H9 (cell line): Measurements from ENCODE around the gene NEURL1. TPM values are rescaled to one million over a fixed set of nuclear protein-coding genes. Genes with fewer than 3 reads are reported as not detected.

ENCODE experiments used
- DNase-seq: peaks from one replicate; pipeline ENCODE4 v3.0.0-alpha.2; 2017
- H2AFZ ChIP-seq: one replicate; pipeline ENCODE4 v1.6.1; 2013; ENCODE audit warnings: mild to moderate bottlenecking, low read length, control low read depth, moderate library complexity
- H2AK5ac ChIP-seq: 2 replicates; pipeline ENCODE4 v1.6.1; 2013; ENCODE audit warnings: low read length, control low read depth, mixed read lengths; ENCODE audit not compliant: insufficient read length
- H2BK120ac ChIP-seq: one replicate; pipeline ENCODE4 v1.6.1; 2013; ENCODE audit warnings: low read depth, mild to moderate bottlenecking, low read length, control low read depth, inconsistent platforms; ENCODE audit not compliant: poor library complexity, severe bottlenecking
- H2BK12ac ChIP-seq: 2 replicates; pipeline ENCODE4 v1.6.1; 2013; ENCODE audit warnings: low read length, control low read depth, mixed read lengths, low read depth; ENCODE audit not compliant: insufficient read length
- H2BK15ac ChIP-seq: 2 replicates; pipeline ENCODE4 v1.6.1; 2013; ENCODE audit warnings: low read depth, low read length, control low read depth
- H2BK20ac ChIP-seq: one replicate; pipeline ENCODE4 v1.6.1; 2013; ENCODE audit warnings: low read depth, mild to moderate bottlenecking, low read length, control low read depth, inconsistent platforms; ENCODE audit not compliant: poor library complexity, severe bottlenecking
- H2BK5ac ChIP-seq: 2 replicates; pipeline ENCODE4 v1.6.1; 2013; ENCODE audit warnings: low read length, control low read depth, mixed read lengths; ENCODE audit not compliant: insufficient read length
- H3K14ac ChIP-seq: 2 replicates; pipeline ENCODE4 v1.6.1; 2013; ENCODE audit warnings: low read length, control low read depth; ENCODE audit not compliant: insufficient read depth
- H3K18ac ChIP-seq: 2 replicates; pipeline ENCODE4 v1.6.1; 2013; ENCODE audit warnings: low read depth, mild to moderate bottlenecking, mixed read lengths, low read length, control low read depth; ENCODE audit not compliant: insufficient read length
- H3K23ac ChIP-seq: 2 replicates; pipeline ENCODE4 v1.6.1; 2013; ENCODE audit warnings: low read length, control low read depth, mixed read lengths, low read depth; ENCODE audit not compliant: insufficient read length
- H3K23me2 ChIP-seq: 2 replicates; pipeline ENCODE4 v1.6.1; 2013; ENCODE audit warnings: low read depth, mild to moderate bottlenecking, mixed read lengths, low read length, control low read depth; ENCODE audit not compliant: insufficient read length, poor library complexity, severe bottlenecking
- H3K27ac ChIP-seq: 2 replicates; pipeline ENCODE4 v1.5.1; 2013; ENCODE audit warnings: low read length, control low read depth, mixed read lengths, low read depth; ENCODE audit not compliant: insufficient read length
- H3K27me3 ChIP-seq: 2 replicates; pipeline ENCODE4 v1.6.1; 2013; ENCODE audit warnings: low read length, control low read depth, inconsistent platforms; ENCODE audit not compliant: insufficient read depth
- H3K4ac ChIP-seq: 2 replicates; pipeline ENCODE4 v1.6.1; 2013; ENCODE audit warnings: low read depth, mild to moderate bottlenecking, control low read depth, inconsistent platforms, low read length, moderate library complexity
- H3K4me1 ChIP-seq: 2 replicates; pipeline ENCODE4 v1.6.1; 2013; ENCODE audit warnings: low read length, control low read depth, inconsistent platforms; ENCODE audit not compliant: insufficient read depth
- H3K4me2 ChIP-seq: 2 replicates; pipeline ENCODE4 v1.6.1; 2013; ENCODE audit warnings: low read length, control low read depth, mixed read lengths; ENCODE audit not compliant: insufficient read length, insufficient read depth
- H3K56ac ChIP-seq: 2 replicates; pipeline ENCODE4 v1.6.1; 2013; ENCODE audit warnings: low read depth, mild to moderate bottlenecking, mixed read lengths, low read length, control low read depth; ENCODE audit not compliant: insufficient read length
- H3K79me1 ChIP-seq: 2 replicates; pipeline ENCODE4 v1.6.1; 2013; ENCODE audit warnings: low read depth, mild to moderate bottlenecking, moderate library complexity, low read length, control low read depth, inconsistent platforms; ENCODE audit not compliant: insufficient read depth, poor library complexity, severe bottlenecking
- H3K79me2 ChIP-seq: 2 replicates; pipeline ENCODE4 v1.6.1; 2013; ENCODE audit warnings: low read length, control low read depth, inconsistent platforms; ENCODE audit not compliant: insufficient read depth
- H3K9ac ChIP-seq: 2 replicates; pipeline ENCODE4 v1.6.1; 2013; ENCODE audit warnings: low read length, control low read depth, mixed read lengths; ENCODE audit not compliant: insufficient read length; ENCODE audit errors: extremely low read depth
- H3K9me3 ChIP-seq: one replicate; pipeline ENCODE4 v1.6.1; 2013; ENCODE audit warnings: low read depth, low read length, inconsistent platforms; ENCODE audit not compliant: control insufficient read depth
- H3T11ph ChIP-seq: one replicate; pipeline ENCODE4 v1.6.1; 2013; ENCODE audit warnings: mild to moderate bottlenecking, low read length, control low read depth, inconsistent platforms
- H4K20me1 ChIP-seq: one replicate; pipeline ENCODE4 v1.6.1; 2013; ENCODE audit not compliant: control insufficient read depth, insufficient read length, insufficient read depth
- H4K5ac ChIP-seq: 2 replicates; pipeline ENCODE4 v1.6.1; 2013; ENCODE audit warnings: low read depth, mild to moderate bottlenecking, mixed read lengths, low read length, control low read depth; ENCODE audit not compliant: insufficient read length
- H4K8ac ChIP-seq: replicated peaks from 2 replicates; pipeline ENCODE4 v1.6.1; 2013; ENCODE audit warnings: low read length, control low read depth, mixed read lengths, low read depth; ENCODE audit not compliant: insufficient read length
- H4K91ac ChIP-seq: 2 replicates; pipeline ENCODE4 v1.6.1; 2013; ENCODE audit warnings: low read depth, mild to moderate bottlenecking, moderate library complexity, mixed read lengths, low read length, control low read depth; ENCODE audit not compliant: insufficient read length
- H3K27ac Mint-ChIP-seq, 3 experiments: 2 replicates in 2 of 3; 3 replicates in 1 of 3; pipeline ENCODE4 v1.8.0; 2020 to 2021; ENCODE audit warnings: mixed read lengths in 3 of 3, mild to moderate bottlenecking in 1 of 3, moderate library complexity in 1 of 3
- H3K27me3 Mint-ChIP-seq: 2 replicates; pipeline ENCODE4 v1.8.0; 2021; ENCODE audit warnings: low read depth, mild to moderate bottlenecking, moderate library complexity, mixed read lengths
- H3K36me3 Mint-ChIP-seq, 3 experiments: 2 replicates in 2 of 3; 3 replicates in 1 of 3; pipeline ENCODE4 v1.8.0; 2020 to 2021; ENCODE audit warnings: low read depth in 3 of 3, mixed read lengths in 3 of 3; ENCODE audit not compliant: insufficient read depth in 1 of 3
- H3K4me1 Mint-ChIP-seq, 2 experiments: 2 replicates each; pipeline ENCODE4 v1.8.0; 2020; ENCODE audit warnings: mixed read lengths in 2 of 2
- H3K4me3 Mint-ChIP-seq, 2 experiments: 2 replicates in 1 of 2; 3 replicates in 1 of 2; pipeline ENCODE4 v1.8.0; 2020 to 2021; ENCODE audit warnings: mild to moderate bottlenecking in 2 of 2, mixed read lengths in 2 of 2, moderate library complexity in 1 of 2
- H3K9me3 Mint-ChIP-seq, 2 experiments: 2 replicates in 1 of 2; 3 replicates in 1 of 2; pipeline ENCODE4 v1.8.0; 2020; ENCODE audit warnings: mild to moderate bottlenecking in 2 of 2, mixed read lengths in 2 of 2, moderate library complexity in 1 of 2
- CTCF ChIP-seq: fragments of 200-600 bp; sonication (generic); conservative IDR thresholded peaks from 3 replicates; pipeline ENCODE4 v1.8.0; 2021; ENCODE audit warnings: antibody characterized with exemption, mild to moderate bottlenecking
- WGBS: extraction: QIAGEN DNeasy Blood & Tissue Kit; methylation state at CpG from one replicate; pipeline ENCODE4 v1.1.7; 2013; ENCODE audit warnings: missing lambda C conversion rate, low lambda C conversion rate, mixed read lengths; ENCODE audit not compliant: insufficient read length; ENCODE audit errors: extremely low coverage; 5-methylcytosine and 5-hydroxymethylcytosine counted together
- total RNA-seq: library from RNA; stranded (reverse); gene quantifications from 2 replicates; pipeline ENCODE4 v1.2.1, GENCODE V29; 2021

NEURL1 gene
- total RNA-seq, 1 experiment from 2014 or later: 1.2 TPM

DNA sequence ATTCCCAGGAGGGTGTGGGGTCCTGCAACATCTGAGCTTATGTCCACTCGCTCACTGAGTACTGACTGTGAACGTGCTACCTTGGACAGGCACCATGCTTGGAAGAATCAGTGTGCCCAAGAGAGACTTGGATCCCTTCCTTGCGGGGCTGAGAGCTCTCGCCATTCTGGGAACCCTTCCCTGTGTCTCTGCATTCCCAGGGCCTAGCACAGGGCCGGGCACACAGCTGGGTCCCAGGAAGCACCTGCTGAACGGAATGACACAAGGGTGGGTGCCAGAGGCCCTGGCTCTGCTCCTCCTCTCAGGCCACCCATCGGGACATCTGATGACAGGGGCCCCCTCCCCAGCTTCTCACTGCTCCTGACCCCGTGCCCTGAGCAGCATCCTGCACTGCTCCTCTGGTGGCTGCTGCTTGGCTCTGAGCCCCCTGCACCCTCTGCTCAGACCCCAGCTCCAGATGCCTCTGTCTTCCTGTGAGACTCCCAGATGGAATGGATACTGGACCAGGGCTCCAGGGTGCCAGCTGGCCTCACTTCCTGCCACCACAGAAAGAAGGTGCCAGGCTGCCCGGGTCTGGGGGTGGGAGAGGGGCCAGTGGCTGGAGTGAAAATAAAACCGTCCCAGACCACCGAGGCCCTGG lies 129.6 kb downstream of the NEURL1 start:
- Histone ChIP-seq H3K4me2 (no peak overlapping the region), H2BK5ac (no peak overlapping the region), H3K79me1 (no peaks in the 10 kb centered on the region), H3K14ac (no peak overlapping the region), H3K27ac (no peak overlapping the region), H2BK15ac (no peak overlapping the region), H3K4ac (no peak overlapping the region), H4K8ac (no peak overlapping the region), H3K4me1 (no peaks in the 10 kb centered on the region), H2AK5ac (no peak overlapping the region), H3T11ph (no peak overlapping the region), H2BK12ac (no peak overlapping the region), H3K9me3 (no peaks in the 10 kb centered on the region), H2BK120ac (no peak overlapping the region), H4K5ac (no peak overlapping the region), H3K79me2 (no peaks in the 10 kb centered on the region), H2BK20ac (no peak overlapping the region), H3K9ac (no peak overlapping the region), H2AFZ (no peak overlapping the region), H3K27me3 (no peaks in the 10 kb centered on the region), H4K91ac (no peak overlapping the region), H4K20me1 (no peaks in the 10 kb centered on the region), H3K23ac (no peak overlapping the region), H3K23me2 (no peaks in the 10 kb centered on the region), H3K18ac (no peak overlapping the region), H3K56ac (no peak overlapping the region)
- H3K9me3 Mint-ChIP-seq: no peaks in the 10 kb centered on the region
- no peak for DNase-seq
- WGBS: no CpG with 5 or more reads among the region's 11 CpGs
- no peak overlapping the region for H3K4me3 Mint-ChIP-seq
- TF ChIP-seq CTCF: no peak
- peaks cover 0 to 9% (median 4%) of the 10 kb centered on the region in 3 experiments; a peak in 4 of 7 replicates for H3K36me3 Mint-ChIP-seq
- no peaks in the 10 kb centered on the region for H3K27me3 Mint-ChIP-seq
- no peak overlapping the region for H3K27ac Mint-ChIP-seq
- no peaks in the 10 kb centered on the region for H3K4me1 Mint-ChIP-seq
